Epithelial cell of proximal tubule (primary cell): ENCODE data around the gene KLRC3. TPM values are rescaled to one million over a fixed set of nuclear protein-coding genes. Genes with fewer than 3 reads are reported as not detected.
A peak's percentile ranks its signal among the peaks of the same experiment; 100 is the strongest.
"Not testable (repeated sequence)": the region's sequence is repeated elsewhere in the genome, so short reads cannot be mapped to it uniquely, and the experiment has no call there.

Experiments
- DNase-seq: peaks from one replicate; pipeline ENCODE4 v3.0.0-alpha.2; 2011; ENCODE audit warnings: low read depth
- H3K4me3 ChIP-seq: 2 replicates; pipeline ENCODE4 v1.5.1; 2011; ENCODE audit warnings: low read depth, mild to moderate bottlenecking, low read length
- total RNA-seq: library from RNA; depleted of rRNA; stranded (reverse); fragments of >200 nt; gene quantifications from 2 replicates; pipeline ENCODE4 v1.2.3, GENCODE V29; 2015
- TF ChIP-seq, protein P1 (sequence below): conservative IDR thresholded peaks from 2 replicates; pipeline ENCODE4 v1.5.1; 2012; ENCODE audit warnings: low read depth, mild to moderate bottlenecking, low read length

Gene KLRC3
- total RNA-seq, 1 donor from 2014 or later, result not detected

DNA sequence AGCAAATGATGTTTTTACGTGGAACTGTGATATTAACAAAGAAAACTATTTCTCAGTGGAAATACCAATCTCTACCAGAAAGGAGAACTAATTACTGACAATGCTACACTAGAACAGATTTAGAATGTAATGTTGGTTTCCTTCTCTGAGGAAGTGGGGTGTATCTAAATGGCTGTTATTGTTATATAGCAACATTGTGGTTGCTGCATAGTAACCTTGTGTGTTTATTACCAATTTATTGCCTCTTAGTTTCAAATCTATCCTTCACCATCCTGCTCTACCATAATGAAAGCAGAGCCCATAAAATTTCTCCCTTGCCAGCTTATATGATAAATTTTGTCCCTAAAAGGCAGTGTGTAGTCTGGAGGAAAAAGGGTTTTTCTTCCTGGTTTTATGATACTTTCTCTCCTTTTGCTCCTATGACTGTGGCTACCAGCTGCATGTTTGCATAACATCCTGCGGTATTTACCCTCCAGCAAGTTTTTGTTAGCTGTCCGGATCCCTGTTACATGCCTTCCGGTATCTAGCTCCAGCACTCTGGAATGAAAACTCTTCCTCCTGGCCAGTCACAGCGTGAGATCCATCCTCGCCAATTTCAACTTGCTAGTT lies 24.9 kb downstream of the KLRC3 start:
- DNase-seq, result peak; percentile 6
- TF ChIP-seq, protein P1, sequence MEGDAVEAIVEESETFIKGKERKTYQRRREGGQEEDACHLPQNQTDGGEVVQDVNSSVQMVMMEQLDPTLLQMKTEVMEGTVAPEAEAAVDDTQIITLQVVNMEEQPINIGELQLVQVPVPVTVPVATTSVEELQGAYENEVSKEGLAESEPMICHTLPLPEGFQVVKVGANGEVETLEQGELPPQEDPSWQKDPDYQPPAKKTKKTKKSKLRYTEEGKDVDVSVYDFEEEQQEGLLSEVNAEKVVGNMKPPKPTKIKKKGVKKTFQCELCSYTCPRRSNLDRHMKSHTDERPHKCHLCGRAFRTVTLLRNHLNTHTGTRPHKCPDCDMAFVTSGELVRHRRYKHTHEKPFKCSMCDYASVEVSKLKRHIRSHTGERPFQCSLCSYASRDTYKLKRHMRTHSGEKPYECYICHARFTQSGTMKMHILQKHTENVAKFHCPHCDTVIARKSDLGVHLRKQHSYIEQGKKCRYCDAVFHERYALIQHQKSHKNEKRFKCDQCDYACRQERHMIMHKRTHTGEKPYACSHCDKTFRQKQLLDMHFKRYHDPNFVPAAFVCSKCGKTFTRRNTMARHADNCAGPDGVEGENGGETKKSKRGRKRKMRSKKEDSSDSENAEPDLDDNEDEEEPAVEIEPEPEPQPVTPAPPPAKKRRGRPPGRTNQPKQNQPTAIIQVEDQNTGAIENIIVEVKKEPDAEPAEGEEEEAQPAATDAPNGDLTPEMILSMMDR, result no peak
- H3K4me3 ChIP-seq, result no peak overlapping the region

DNA sequence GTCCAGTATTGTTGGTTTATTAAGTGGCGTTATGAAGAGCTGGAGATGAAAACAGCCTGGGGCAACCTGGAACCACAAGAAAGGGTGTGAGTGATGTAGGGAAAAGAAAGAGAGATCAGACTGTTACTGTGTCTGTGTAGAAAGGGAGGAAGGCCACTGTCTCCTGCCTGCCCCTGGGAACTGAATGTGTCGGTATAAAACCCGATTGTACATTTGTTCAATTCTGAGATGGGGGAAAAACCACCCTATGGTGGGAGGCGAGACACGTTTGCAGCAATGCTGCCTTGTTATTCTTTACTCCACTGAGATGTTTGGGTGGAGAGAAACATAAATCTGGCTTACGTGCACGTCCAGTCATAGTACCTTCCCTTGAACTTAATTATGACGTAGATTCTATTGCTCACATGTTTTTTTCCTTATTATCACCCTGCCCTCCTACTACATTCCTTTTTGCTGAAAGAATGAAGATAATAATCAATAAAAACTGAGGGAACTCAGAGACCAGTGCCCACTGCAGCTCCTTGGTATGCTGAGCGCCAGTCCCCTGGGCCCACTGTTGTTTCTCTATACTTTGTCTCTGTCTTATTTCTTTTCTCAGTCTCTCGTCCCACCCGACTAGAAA lies 25.8 kb downstream of the KLRC3 start:
- DNase-seq, H3K4me3 ChIP-seq: not testable (repeated sequence)

DNA sequence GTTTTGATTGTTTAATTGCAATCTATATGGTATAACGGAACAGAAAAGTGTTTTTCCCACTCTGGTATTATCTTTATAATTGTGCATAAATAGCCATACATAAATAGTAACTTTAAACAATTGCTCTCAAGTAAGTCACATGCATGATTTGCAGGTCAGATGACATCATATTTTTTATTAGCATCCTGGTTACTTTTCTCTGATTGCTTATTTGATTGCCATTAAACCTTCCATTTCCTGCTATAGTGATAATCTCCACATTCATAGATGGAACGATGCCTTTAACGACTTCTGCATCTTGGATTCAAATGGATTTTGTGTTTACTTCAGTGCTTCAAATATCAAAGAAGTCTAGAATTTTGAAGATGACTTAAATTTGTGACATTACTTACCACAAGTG lies 27.1 kb downstream of the KLRC3 start:
- TF ChIP-seq, protein P1, result no peak
- no peak overlapping the region for H3K4me3 ChIP-seq

DNA sequence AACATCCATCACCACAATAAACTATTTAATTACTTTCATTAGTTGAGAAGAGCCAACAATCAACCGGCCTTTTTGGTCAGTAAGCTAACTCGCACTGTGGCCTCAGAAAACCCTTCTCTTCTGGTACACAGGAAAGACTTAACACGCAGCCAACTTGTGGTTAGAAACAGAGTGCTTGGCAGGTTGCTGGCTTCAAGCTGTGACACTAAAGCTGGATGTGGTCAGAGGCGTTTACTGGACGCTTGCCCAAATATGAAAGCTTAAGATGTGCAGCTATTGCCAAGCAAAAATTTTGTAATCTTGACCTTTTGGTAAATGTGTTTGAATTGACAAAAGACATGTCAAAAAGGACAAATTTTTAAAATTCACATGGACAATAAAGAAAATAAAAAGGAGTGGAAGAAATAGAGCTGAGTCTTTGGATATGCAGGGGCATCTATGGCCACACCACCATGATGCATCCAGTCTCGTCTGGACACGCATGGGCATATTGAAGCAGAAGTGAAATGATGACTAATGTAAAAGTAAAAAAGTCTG lies 27.9 kb downstream of the KLRC3 start:
- H3K4me3 ChIP-seq, result no peak overlapping the region
- TF ChIP-seq, protein P1, result no peak
- no peak for DNase-seq

More for the DNA sequence above, 27.1 kb downstream of the KLRC3 start:
- DNase-seq, result no peak

DNA sequence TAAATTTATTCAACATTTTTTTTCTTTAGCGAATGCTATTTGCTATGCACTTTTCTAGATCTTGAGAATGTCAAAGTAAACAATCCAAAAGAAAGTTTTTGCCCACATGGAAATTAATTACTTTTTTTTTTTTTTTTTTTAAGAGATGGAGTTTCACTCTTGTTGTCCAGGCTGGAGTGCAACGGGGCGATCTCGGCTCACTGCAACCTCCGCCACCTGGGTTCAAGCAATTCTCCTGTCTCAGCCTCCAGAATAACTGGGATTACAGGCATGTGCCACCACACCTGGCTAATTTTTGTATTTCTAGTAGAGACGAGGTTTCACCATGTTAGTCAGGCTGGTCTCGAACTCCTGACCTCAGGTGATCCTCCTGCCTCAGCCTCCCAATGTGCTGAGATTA lies 29.4 kb downstream of the KLRC3 start:
- DNase-seq, H3K4me3 ChIP-seq: not testable (repeated sequence)

DNA sequence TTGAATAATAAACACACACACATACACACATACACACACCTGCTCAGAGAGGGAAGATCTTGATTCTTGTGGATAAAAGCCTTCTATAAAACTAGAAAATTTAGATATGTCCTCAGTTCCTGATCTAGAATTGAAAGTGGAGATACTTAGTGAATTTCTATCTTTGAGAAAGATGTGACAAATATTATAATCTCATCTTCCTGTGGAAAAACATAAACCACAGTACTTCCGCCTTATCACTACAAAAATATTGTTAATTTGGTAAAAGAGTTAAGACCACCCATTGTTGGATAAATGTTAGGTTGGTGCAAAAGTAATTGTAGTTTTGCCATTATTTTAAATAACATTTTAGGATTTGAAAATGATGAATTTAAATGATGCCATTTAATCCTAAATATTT lies 30.5 kb downstream of the KLRC3 start, which contains the start of gene KLRK1:
KLRK1 (minus strand) TSS at position 138 of the 400 bp plus-strand sequence. CDS start 1,231 bp downstream, outside the sequence.
- TF ChIP-seq, protein P1, result no peak
- no peak for DNase-seq
- H3K4me3 ChIP-seq, result no peak within 1 kb of the TSS

DNA sequence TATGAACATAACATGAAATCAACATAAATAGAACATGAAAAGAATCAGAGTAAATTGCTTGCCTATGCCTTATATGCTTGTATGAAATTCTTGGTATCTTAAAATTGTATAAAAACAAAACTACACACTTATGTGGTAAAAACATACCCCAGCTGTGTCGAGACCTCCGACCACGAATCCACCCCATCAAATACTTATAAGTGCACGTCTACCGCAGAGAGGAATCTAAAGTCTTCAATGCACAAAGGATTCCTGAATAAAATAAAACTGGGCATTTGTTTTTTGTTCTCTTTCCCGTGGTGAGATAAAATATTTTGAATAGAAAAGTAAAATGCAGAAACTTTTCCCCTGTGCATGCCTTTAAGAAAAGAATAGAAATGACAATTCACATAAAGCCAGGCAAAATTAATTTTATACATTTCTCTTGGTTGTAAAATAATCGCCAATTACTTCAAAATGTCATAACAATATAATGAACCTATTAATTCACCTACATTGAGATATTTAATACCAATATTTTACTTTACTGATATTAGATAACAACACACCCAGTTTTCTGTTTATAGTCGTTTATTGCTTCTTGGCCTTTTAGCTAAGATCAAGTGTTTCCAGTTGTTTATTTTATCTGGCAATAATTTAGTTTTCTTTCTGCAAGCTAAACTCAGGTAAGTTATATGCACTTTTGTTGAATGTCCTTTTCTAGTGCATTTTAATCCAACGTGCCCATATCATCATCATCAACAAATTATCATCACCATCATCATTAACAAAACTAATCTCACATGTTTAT lies 31.6 kb downstream of the KLRC3 start:
- TF ChIP-seq, protein P1, result no peak

DNA sequence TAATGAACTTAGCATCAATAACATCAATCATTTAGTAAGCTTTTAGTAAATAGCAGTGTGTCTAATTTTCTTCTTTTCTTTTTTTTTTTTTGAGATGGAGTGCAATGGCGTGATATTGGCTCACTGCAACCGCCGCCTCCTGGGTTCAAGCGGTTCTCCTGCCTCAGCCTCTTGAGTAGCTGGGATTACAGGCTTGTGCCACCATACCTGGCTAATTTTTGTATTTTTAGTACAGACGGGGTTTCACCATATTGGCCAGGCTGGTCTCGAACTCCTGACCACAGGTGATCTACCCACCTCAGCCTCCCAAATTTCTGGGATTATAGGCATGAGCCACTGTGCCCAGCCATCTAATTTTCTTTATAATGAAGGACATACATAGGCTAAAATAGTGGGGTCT lies 32.9 kb downstream of the KLRC3 start:
- not testable (repeated sequence) for H3K4me3 ChIP-seq, DNase-seq

More for the DNA sequence above, 31.6 kb downstream of the KLRC3 start:
- no peak for DNase-seq
- no peak overlapping the region for H3K4me3 ChIP-seq
